Mucosa of descending colon (tissue), 3 donors: Measurements from ENCODE around the gene GNAT1. TPM values are rescaled to one million over a fixed set of nuclear protein-coding genes. Genes with fewer than 3 reads are reported as not detected.

Source experiments
- ATAC-seq: fragments of 200-7000 bp; cut with Tn5 transposase; one replicate; pipeline ENCODE4 v1.9.1; 2020; ENCODE audit warnings: mild to moderate bottlenecking, moderate library complexity
- DNase-seq, 3 donors: peaks; one replicate each; pipeline ENCODE4 v3.0.0-alpha.2; 2020
- H3K36me3 ChIP-seq: fragments of 200-600 bp; one replicate; pipeline ENCODE4 v1.8.0; 2021; ENCODE audit warnings: low read depth, mild to moderate bottlenecking
- H3K4me1 ChIP-seq: fragments of 200-600 bp; one replicate; pipeline ENCODE4 v1.8.0; 2021; ENCODE audit warnings: low read depth, mild to moderate bottlenecking
- H3K4me3 ChIP-seq: fragments of 200-600 bp; one replicate; pipeline ENCODE4 v1.8.0; 2021; ENCODE audit warnings: mild to moderate bottlenecking
- H3K9me3 ChIP-seq: fragments of 200-600 bp; one replicate; pipeline ENCODE4 v1.8.0; 2021; ENCODE audit warnings: mild to moderate bottlenecking
- intact Hi-C, 2 donors: fragments of 100-400 bp; cut with DNase I in 1 of 2; cut with micrococcal nuclease in 1 of 2; formaldehyde crosslinking; loops; one replicate each; pipeline versions ENCODE4 v1.11.0 to v1.11.1; 2022; cut with DNase I, micrococcal nuclease
- total RNA-seq, 3 donors: library from RNA; stranded (reverse); fragmentation: NEBNext Ultra II Directional in 2 of 3; extraction: Animal tissue kit (Norgen Biotek cat#: 25700) in 2 of 3; gene quantifications; one replicate each; pipeline versions ENCODE4 v1.2.1 to v1.2.4, GENCODE V29; 2021 to 2023
- TF ChIP-seq, protein P1 (sequence below): fragments of 200-600 bp; IDR thresholded peaks from one replicate; pipeline ENCODE4 v1.8.0; 2022; ENCODE audit warnings: antibody characterized with exemption, mild to moderate bottlenecking
- donor health status: DM: no; HTN: no; CAD: no; lungs with moderate emphysema.
- donor health status: DM: no; HTN: no; CAD: no.
- donor health status: DM: no; HTN: yes; CAD: no.

GNAT1 gene
- total RNA-seq, 3 donors from 2014 or later = not detected

DNA sequence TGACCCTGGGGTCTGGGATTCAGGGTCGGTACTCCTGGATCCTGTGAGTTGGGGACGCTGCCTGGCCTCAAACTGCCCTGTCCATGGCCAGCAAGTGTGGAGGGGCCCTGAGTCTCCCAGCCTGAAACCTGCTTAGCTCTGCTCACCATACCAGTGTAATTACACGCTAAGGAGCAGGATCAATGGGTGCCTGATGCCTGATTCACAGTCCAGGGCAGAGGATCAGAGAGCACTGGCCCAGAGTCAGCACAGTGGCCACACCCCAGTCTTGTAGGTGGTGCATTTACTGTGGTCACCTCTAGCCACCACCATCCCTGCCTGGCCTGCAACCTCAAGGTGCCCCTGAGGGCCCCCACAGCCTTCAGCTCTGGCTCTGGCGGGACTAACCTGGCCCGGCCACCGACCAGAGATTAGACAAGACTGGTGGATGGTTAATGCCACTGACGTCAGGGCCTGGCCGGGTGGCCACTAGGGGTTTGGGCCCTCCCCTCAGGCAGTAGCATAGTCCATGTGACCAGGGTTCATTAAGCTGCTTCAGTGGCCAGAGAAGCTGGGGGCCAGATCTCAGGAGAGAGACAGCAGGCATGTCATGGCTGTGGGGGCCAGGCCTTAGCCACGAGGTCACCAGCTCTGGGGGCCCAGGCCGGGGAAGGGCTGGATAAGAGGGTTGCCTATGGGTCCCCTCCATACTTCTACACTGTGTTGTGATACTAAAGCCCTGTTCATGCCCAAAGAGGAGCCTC, 10.3 kb downstream of the GNAT1 start:
- Histone ChIP-seq H3K9me3 (no peaks in the 10 kb centered on the region), H3K36me3 (no peaks in the 10 kb centered on the region), H3K4me1 (peaks cover 11% of the 10 kb centered on the region), H3K4me3 (no peak overlapping the region)
- intact Hi-C loops = no loop called here
- DNase-seq = no peak
- ATAC-seq = peak; percentile 16
- TF ChIP-seq, protein P1, sequence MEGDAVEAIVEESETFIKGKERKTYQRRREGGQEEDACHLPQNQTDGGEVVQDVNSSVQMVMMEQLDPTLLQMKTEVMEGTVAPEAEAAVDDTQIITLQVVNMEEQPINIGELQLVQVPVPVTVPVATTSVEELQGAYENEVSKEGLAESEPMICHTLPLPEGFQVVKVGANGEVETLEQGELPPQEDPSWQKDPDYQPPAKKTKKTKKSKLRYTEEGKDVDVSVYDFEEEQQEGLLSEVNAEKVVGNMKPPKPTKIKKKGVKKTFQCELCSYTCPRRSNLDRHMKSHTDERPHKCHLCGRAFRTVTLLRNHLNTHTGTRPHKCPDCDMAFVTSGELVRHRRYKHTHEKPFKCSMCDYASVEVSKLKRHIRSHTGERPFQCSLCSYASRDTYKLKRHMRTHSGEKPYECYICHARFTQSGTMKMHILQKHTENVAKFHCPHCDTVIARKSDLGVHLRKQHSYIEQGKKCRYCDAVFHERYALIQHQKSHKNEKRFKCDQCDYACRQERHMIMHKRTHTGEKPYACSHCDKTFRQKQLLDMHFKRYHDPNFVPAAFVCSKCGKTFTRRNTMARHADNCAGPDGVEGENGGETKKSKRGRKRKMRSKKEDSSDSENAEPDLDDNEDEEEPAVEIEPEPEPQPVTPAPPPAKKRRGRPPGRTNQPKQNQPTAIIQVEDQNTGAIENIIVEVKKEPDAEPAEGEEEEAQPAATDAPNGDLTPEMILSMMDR = no peak

DNA sequence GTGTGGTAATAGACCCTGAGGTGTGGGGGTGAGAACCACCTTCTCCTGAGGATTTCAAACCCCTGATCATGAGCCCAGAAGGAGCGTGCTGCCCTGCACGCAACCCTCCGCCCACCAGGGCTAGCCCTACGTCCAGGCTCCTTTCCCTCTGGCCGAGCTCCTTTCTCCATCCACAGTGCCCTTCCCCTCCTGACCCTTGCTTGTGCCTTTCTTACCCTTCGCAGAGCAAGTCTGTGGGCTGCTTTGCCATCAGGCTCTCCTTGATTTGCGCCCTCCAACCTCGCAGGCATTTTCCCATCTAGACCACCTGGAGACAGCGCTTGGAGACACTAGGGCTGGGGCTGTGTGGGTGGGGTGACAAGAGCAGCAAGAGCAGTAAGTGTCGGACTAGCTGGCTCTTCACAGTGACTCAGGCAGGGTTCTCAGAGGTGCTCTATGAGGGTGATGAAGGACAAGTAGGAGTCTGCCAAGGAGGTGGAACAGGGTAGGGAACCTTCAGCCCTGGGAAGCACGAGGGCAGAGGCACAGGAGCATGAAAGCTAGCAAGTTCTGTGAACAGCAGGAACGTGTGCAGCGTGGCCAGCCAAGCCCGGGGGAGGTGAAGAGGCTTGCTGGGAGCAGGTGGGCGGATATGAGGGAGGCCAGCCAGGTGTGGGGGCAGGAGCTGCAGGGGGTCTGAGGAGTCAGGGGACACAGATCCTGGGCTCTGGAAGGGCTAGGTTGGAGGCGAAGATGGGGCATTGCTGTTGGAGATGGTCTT, 11.1 kb downstream of the GNAT1 start:
- Histone ChIP-seq H3K4me3 (no peak overlapping the region), H3K9me3 (no peaks in the 10 kb centered on the region), H3K36me3 (no peaks in the 10 kb centered on the region), H3K4me1 (peaks cover 11% of the 10 kb centered on the region)
- intact Hi-C loops = no loop called here
- TF ChIP-seq, protein P1 = no peak
- no peak for DNase-seq
- ATAC-seq = no peak

DNA sequence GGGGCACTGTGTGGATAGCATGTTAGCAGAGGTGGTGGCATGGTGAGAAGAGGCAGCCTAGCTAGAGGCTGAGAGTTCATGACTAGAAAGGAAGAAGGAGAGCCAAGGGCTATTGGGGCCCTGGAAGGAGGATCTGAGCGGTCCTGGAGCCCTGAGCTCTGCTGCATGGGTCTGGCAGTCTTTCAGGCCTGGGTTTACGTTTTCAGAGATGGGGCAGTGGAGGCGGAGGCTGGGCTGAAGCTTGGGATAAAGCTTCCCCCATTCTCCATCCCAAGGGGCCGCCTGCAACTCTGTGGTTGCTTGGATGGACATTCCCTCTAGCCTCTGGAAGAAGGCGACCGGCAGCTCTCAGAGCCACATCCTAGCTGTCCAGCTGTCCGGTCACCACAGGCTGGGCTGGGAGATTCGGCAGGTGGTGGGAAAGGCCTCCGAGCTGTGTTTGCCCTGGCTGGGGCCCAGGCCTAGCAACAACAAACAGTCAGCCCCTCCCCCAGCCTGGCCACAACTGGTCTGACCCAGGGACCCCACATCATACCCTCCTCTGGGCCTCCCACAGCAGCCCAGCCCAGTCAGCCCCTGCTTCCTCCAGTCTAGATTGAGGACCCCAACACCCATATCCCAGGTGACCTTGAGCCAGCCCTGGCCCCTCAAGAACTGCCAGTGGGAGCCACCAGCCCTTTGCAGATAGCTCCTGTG, 11.9 kb downstream of the GNAT1 start:
- DNase-seq (no peak), ATAC-seq (no peak)
- H3K36me3 ChIP-seq = no peaks in the 10 kb centered on the region
- intact Hi-C loops = no loop called here
- no peaks in the 10 kb centered on the region for H3K9me3 ChIP-seq
- H3K4me1 ChIP-seq = peaks cover 11% of the 10 kb centered on the region
- TF ChIP-seq, protein P1 = no peak
- no peak overlapping the region for H3K4me3 ChIP-seq

DNA sequence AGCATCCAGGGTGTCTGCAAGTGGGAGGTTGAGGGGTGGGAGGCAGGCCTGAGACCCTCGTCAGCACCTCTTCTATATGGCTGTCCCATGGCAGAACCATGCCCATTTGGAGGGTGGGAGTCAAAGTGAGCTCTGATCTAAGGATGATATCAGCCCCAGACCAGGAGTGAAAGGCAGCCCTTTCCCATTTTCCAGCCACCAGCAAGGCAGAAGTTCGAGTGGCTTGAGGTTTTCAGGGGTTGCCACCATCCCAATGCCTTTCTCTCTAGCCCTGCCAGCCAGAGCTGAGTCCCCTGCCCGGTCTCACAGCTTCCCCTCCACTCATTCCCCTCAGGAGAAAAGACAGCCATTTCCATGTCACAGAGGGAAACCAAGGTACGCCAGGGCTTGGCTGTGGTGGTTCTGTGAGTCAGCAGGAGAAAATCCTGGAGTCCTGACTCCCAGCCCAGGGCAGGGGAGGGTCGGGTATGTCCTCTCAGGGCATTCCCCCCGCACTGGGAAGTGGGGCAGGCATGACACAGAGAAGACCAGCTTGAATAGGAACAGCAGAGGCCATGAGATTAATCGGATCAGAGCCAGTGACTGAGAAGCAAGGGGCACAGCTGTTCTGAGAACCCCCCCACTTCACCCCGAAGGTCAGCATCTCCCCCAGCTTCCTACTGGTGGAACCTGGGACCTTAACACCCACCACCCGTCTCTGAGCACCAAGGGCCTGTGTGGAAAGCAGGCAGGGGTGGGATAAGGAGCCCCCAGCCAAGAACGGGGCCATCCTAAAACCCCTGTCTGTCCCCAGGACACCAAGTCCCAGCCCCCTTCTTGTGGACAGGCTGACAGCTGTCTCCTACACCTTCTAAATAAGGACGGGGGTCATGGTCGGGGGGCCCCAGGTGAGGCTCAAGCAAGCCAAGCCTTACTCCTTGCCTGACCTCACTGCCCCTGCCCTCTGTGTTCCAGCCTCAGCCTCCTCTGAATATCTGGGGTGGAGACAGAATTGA, 12.7 kb downstream of the GNAT1 start:
- DNase-seq (no peak), ATAC-seq (no peak)
- intact Hi-C loops = no loop called here
- no peaks in the 10 kb centered on the region for H3K9me3 ChIP-seq
- peaks cover 11% of the 10 kb centered on the region for H3K4me1 ChIP-seq
- H3K36me3 ChIP-seq = no peaks in the 10 kb centered on the region
- TF ChIP-seq, protein P1 = no peak
- H3K4me3 ChIP-seq = no peak overlapping the region
